ENCODE measurements around the gene MAP1LC3B2.

MAP1LC3B2 gene

GRCh38 chr12:116538076-116538591 lies 21.0 kb upstream of the MAP1LC3B2 start:
- no peak for DNase-seq (ENCODE audit: low spot score)

- no peak for DNase-seq (ENCODE audit: low spot score)
Measured at GRCh38 chr12:116538682-116539305, 20.4 kb upstream of the MAP1LC3B2 start.

- DNase-seq (ENCODE audit: low spot score): no peak
Measured at GRCh38 chr12:116539361-116539771, 19.8 kb upstream of the MAP1LC3B2 start.

- DNase-seq (ENCODE audit: low spot score): no peak
Measured at GRCh38 chr12:116539905-116540482, 19.2 kb upstream of the MAP1LC3B2 start.

- no peak for DNase-seq (ENCODE audit: low spot score)
Measured at GRCh38 chr12:116540622-116541152, 18.5 kb upstream of the MAP1LC3B2 start.

- no peak for DNase-seq (ENCODE audit: low spot score)
Measured at GRCh38 chr12:116541547-116542344, 17.4 kb upstream of the MAP1LC3B2 start.

GRCh38 chr12:116542345-116542956 lies 16.7 kb upstream of the MAP1LC3B2 start:
- DNase-seq (ENCODE audit: low spot score): no peak

GRCh38 chr12:116544656-116545055 lies 14.5 kb upstream of the MAP1LC3B2 start:
- DNase-seq (ENCODE audit: low spot score): no peak

GRCh38 chr12:116545144-116545543 lies 14.0 kb upstream of the MAP1LC3B2 start:
- DNase-seq (ENCODE audit: low spot score): no peak

GRCh38 chr12:116545936-116546335 lies 13.2 kb upstream of the MAP1LC3B2 start:
- DNase-seq (ENCODE audit: low spot score): no peak

- no peak for DNase-seq (ENCODE audit: low spot score)
Measured at GRCh38 chr12:116547955-116548501, 11.2 kb upstream of the MAP1LC3B2 start.

- DNase-seq (ENCODE audit: low spot score): no peak
Measured at GRCh38 chr12:116549993-116550392, 9.2 kb upstream of the MAP1LC3B2 start.

- no peak for DNase-seq (ENCODE audit: low spot score)
Measured at GRCh38 chr12:116551151-116551550, 8.0 kb upstream of the MAP1LC3B2 start.

- no peak for DNase-seq (ENCODE audit: low spot score)
Measured at GRCh38 chr12:116551619-116551951, 7.6 kb upstream of the MAP1LC3B2 start.

- no peak for DNase-seq (ENCODE audit: low spot score)
Measured at GRCh38 chr12:116551952-116552772, 7.0 kb upstream of the MAP1LC3B2 start.

GRCh38 chr12:116552773-116553373 lies 6.3 kb upstream of the MAP1LC3B2 start:
- no peak for DNase-seq (ENCODE audit: low spot score)

- DNase-seq (ENCODE audit: low spot score): no peak
Measured at GRCh38 chr12:116556356-116556952, 2.7 kb upstream of the MAP1LC3B2 start.

GRCh38 chr12:116556964-116557698 lies 2.0 kb upstream of the MAP1LC3B2 start:
- DNase-seq (ENCODE audit: low spot score): no peak

- DNase-seq (ENCODE audit: low spot score): no peak
Measured at GRCh38 chr12:116558280-116559161, 660 bp upstream of the MAP1LC3B2 start.

Data from putamen (tissue), 1 donor.